Activated CD4-positive, alpha-beta T cell treated with anti-CD3 and anti-CD28 coated beads, Interleukin-2, Interleukin-6, amounts not matched to agents 100 ng/mL and 50 ng/mL, durations not matched to agents 16 hours and 8 hours (primary cell): ENCODE results near the gene GPX6.
"Not testable (repeated sequence)": the region's sequence is repeated elsewhere in the genome, so short reads cannot be mapped to it uniquely, and the experiment has no call there.

Experiments
- DNase-seq: peaks from one replicate; pipeline ENCODE4 v3.0.0-alpha.2; 2020

The GPX6 gene

DNA sequence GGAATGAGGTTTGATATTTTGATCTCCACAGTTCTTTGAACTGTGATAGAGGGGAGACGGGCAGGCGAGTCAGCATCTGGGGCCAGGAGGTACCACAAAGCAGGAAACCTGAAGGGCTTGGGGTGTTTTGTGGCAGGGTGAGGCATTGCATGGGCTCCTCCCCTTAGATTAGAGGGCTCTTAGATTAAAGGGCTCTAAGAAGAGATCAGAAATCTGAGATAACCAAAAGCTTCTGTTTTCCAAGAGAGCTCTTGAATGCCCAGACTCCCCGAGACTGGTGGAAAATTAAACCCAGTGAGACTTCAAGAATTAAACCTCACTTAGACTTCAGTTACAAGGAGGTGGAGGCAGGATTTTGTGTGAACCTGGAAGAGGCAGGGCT, 7.6 kb upstream of the GPX6 start:
- DNase-seq, result peak; percentile 14

DNA sequence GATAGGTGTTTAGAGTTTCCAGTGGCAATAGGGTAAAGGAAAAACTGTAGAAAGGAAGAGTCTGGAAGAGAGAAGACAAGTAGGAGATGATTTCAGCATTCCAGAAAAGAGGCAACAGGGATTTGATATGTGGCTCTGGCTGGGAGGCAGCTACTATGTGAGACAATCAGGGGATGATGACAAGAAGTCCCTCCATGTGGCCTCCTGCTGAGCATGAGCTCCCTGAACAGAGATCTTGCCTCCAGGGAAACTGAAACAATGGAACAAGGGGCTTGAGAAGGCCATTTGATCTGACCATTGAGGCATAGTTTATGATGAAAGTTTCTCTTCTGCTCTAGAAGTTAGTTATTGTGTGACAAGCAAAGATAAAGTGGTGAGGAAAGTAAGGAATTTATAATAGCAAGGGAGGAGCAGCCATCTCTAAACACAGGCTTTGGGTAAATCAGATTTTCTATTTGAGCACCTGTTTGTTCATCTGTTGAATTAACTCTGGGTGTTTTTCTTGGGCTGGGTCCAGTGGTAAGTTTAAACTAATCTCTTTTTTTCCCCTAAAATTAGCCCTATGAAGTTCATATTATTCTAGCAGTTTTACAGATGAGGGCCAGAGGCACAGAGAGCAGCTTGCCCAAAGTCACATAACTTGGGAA, 7.1 kb upstream of the GPX6 start:
- DNase-seq, result no peak

- no peak for DNase-seq
Measured at GRCh38 chr6:28517964-28518363, 2.4 kb upstream of the GPX6 start.

GRCh38 chr6:28512387-28512786, 3.2 kb downstream of the GPX6 start:
- not testable (repeated sequence) for DNase-seq

DNA sequence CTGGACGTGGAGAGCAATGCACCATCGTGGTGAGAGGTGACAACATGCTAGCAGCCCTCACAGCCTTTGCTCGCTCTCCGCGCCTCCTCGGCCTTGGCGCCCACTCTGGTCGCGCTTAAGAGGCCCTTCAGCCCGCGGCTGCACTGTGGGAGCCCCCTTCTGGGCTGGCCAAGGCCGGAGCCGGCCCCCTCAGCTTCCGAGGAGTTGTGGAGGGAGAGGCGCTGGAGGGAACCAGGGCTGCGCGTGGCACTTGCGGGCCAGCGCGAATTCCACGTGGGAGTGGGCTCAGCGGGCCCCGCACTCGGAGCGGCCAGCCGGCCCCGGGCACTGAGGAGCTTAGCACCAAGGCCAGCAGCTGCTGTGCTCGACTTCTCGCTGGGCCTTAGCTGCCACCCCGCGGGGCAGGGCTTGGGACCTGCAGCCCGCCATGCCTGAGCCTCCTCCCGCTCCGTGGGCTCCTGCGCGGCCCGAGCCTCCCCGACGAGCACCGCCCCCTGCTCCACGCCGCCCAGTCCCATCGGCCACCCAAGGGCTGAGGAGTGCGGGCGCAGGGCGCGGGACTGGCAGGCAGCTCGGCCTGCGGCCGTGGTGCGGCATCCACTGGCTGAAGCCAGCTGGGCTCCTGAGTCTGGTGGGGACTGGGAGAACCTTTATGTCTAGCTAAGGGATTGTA, 3.8 kb downstream of the GPX6 start:
- DNase-seq, result no peak

DNA sequence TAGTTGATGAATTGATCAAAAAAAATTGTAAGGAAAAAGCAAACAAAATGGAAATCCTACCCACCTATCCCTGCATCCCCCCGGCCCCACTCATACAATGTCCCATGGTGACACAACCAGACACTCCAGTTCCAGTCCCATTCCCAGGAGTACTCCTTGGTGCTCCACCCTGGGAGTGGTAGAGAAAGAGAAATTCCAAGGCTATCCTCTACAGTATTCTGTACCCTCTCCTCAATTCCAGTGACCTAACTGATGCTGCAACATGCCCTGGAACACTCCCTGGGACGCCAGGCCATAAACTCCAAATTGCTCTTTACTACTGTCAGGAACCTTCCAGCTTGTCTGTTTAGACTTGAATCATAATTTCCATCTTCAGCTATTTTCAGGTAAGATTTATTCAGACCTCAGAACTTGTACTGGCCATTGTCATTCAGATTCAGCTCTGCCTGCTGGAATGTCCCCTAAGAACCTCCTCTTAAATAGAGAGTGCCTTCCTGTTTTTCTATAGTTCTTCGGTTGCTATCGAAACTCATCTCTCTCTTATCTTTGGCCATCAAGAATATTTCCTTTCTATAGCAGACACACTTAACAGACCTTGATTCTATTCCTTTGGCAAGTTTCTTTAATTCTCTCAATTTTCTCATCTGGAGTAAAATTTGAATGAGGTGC, 8.7 kb downstream of the GPX6 start:
- no peak for DNase-seq

DNA sequence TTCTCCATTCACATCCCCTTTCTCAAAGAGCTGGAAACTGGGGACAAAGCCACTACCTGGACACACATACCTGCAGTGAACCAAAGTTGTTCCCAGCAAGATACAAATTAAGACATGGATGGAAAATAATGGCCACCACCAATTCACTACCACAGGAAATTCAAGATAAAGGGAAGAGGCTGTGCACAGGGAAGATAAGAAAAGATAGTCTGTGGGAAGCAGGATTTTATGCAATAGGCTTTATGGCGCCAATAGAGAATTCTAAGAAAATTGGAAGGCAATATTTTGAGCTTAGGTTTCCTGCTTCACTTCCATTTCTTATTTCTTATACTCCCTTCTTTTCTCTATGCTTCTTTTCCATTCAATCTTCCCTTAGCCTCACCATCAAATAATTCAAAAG, 9.9 kb downstream of the GPX6 start:
- no peak for DNase-seq

DNA sequence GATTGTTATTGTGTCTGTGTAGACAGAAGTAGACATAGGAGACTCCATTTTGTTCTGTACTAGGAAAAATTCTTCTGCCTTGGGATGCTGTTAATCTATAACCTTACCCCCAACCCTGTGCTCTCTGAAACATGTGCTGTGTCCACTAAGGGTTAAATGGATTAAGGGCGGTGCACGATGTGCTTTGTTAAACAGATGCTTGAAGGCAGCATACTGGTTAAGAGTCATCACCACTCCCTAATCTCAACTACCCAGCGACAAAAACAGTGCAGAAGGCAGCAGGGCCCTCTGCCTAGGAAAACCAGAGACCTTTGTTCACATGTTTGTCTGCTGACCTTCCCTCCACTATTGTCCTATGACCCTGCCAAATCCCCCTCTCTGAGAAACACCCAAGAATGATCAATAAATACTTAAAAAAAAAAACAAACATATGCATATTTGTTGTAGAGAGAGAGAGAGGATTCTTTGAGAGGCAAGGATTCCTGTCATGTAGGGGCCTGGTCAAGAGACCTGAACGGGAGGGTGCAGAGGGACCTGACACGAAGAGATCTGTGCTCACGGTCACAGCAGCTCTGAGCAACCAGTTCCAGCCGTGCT, 12.8 kb downstream of the GPX6 start:
- not testable (repeated sequence) for DNase-seq

DNA sequence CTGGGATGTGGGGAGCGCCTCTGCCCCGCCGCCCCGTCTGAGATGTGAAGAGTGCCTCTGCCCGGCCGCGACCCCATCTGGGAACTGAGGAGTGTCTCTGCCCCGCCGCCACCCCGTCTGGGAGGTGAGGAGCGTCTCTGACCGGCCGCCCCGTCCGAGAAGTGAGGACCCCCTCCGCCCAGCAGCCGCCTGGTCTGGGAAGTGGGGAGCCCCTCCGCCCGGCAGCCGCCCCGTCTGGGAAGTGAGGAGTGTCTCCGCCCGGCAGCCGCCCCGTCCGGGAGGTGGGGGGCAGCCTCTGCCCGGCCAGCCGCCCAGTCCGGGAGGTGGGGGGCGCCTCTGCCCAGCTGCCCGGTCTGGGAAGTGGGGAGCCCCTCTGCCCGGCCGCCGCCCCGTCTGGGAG, 13.5 kb downstream of the GPX6 start:
- not testable (repeated sequence) for DNase-seq

- DNase-seq, result no peak
Measured at GRCh38 chr6:28501259-28501658, 14.3 kb downstream of the GPX6 start.

GRCh38 chr6:28497893-28498292, 17.7 kb downstream of the GPX6 start:
- DNase-seq, result no peak

GRCh38 chr6:28497306-28497705, 18.3 kb downstream of the GPX6 start:
- no peak for DNase-seq

DNA sequence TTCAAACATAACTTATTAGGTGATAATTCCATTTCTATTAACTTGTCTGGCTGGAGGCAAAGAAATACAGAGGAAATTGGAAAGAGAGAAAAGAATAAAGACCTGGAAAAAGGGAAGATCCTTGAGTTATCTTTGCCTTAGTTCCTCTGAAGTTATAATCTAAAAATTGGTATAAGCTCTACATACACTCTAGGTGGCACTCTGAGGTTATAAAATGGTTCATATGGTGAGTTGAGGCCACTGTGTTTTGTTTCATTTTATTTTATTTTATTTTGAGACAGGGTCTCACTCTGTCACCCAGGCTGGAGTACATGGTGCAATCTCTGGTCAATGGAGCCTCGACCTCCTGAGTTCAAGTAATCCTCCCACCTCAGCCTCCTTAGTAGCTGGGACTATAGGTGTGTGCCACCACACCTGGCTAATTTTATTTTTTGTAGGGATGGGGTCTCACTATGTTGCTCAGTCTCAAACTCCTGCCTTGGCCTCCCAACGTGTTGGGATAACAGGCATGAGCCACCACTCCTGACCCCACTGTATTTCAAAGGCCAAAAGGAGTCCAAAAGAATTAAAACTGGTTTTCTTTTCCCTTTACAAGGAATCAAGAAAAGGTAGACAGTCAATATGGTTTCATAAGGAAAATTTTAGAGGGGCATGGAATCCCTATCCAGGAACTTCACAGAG, 19.4 kb downstream of the GPX6 start:
- no peak for DNase-seq

- no peak for DNase-seq
Measured at GRCh38 chr6:28491984-28492317, 23.6 kb downstream of the GPX6 start.

- DNase-seq, result no peak
Measured at GRCh38 chr6:28490205-28490890, 25.2 kb downstream of the GPX6 start.

DNA sequence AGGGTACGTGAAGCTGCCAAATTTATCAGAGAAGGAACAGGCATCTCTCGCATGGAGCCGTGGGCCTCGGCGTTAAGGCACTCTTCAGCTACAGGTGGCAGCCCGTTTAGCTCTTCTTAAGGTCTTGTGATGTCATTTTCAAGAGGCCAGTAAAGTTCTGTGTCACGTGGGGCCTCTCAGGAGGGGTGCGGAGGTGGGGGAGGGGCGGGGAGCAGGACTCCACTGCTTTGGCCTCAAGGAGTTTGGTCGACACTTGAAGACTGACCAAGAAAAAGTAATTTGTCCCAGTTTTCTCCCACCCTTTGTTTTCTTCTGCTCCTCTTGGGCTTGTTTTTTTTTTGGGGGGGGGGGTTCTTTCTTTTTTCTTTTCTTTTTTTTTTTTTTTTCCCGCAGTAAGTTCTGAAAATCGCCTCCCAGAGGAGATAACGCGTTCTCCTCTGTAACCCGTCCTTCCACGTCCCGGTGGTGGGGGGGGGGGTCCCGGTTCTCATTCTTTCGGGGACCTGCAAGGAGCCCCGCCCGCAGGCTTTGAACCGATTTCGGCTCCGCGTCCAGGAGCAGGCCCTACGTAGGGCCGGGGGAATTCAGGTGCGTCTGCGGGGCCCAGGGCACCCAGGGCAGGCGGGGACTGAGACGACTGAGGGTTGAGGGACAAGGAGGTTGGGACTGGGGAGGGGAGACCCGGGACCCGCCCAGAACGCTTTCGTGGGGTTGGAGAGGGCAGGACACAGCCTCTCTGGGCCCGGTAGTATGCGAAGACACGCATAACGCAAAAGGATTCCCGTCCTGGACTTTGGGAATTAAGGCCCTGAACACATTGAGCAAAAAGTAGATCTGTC, 26.0 kb downstream of the GPX6 start:
- DNase-seq, result peak; percentile 76

DNA sequence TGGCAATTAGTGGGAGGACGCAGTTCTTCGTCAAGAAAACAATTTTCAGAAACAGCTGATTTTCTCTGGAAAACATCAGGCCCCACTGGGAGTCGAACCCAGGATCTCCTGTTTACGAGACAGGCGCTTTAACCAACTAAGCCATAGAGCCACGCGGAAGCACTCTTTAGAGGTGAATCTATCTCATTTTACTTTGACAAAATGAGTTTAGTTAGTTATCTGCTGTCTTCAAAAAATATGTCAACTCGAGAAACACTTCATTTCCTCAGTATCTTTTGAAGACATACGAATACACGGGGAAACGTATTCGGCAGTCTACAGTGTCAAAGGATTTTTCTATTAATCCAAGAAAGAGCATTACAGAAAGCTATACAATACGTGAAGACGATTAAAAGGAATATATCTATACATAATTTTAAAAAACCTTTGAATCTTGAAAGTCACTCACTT, 26.7 kb downstream of the GPX6 start:
- DNase-seq, result peak; percentile 85

- DNase-seq, result no peak
Measured at GRCh38 chr6:28486988-28487742, 28.4 kb downstream of the GPX6 start.

DNA sequence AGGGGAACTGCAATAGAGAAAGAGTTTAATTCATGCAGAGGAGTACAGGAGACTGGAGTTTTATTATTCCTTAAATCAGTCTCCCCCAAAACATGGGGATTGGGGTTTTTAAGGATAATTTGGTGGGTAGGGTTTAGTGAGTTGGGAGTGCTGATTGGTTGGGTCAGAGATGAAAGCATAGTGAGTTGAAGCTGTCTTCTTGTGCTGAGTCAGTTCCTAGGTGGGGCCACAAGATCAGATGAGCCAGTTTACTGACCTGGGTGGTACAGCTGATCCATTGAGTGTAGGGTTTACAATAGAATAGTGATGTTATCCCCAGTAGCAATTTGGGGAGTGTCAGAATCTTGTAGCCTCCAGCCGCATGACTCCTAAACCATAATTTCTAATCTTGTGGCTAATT, 29.1 kb downstream of the GPX6 start:
- DNase-seq, result no peak

DNA sequence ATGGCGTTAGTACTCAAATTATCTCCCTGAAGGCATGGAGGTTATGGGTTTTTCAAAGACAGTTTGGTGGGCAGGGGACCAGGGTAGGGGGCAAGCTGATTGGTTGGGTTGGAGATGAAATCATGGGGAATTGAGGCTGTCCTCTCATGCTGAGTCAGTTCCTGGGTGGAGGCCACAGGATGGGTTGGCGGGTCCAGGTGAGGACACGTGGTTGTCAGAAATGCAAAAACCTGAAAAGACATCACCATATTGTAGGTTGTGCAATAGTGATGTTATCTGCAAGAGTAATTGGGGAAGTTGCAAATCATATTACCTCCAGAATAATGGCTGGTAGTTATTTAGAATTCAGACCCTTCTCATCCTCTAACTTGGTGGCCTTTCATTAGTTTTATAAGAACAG, 30.1 kb downstream of the GPX6 start:
- no peak for DNase-seq
